HG02970 (cell line): ENCODE data around the gene NTRK3.
"Not testable (repeated sequence)": the region's sequence is repeated elsewhere in the genome, so short reads cannot be mapped to it uniquely, and the experiment has no call there.

Experiments
- ATAC-seq: cut with Tn5 transposase; IDR thresholded peaks from one replicate; pipeline ENCODE4 v1.9.1; 2021; ENCODE audit warnings: mild to moderate bottlenecking, moderate library complexity, moderate number of reproducible peaks; ENCODE audit not compliant: unreplicated experiment, low FRiP score

NTRK3 gene

GRCh38 chr15:88083811-88084760, 172.5 kb downstream of the NTRK3 start:
- ATAC-seq = no peak

DNA sequence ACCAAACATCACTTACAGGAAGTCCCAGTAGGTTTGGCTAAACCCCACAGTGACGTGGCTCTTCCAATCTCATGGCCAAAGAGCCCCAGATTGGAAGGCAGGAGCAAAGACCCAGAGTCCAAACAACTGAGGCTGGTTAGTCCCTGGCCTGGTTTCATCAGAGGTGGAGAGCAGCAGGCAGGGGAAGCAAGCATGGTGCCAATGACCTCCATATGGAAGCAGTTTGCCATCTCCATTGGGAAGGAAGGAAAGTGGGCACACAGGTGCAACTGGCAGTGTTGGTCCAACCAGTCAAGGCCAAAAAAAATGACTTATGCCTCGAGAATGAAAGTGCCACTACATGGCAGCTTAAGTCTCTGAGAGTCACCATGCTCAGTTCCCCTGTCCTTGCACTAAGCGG, 175.9 kb downstream of the NTRK3 start:
- no peak for ATAC-seq

DNA sequence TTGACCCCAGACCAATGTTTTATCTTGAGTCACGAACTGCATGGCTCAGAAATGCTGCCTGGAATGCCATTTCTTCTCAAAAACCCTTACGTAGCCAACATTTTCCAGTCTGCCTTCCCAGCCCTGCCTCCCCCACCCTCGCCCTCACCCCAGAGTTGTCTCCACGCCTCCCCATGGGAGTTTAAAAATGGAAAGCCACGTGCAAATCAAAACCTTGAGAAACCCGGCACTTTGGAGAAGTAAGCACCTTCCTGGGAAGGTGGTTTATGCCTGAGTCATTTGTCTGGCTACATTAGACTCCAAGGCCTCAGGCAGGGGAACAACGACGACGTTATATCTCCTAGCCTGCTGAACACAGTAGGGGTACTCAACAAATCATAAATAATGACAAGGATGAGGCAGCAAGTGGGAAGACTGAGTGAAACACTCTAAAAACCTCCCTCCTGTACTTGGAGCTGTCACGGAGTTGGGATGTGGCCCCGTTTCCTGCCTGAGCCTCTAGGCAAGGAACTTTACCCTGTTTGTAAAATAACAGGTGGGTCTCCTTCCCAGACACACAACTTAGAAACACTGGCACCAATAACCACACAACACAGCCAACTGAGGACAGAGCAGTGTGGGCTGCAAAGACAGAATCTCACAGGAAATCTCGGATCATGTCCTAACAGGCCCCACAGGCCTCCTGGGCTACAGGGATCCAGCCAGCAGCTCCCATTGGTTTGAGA, 179.1 kb downstream of the NTRK3 start:
- no peak for ATAC-seq

DNA sequence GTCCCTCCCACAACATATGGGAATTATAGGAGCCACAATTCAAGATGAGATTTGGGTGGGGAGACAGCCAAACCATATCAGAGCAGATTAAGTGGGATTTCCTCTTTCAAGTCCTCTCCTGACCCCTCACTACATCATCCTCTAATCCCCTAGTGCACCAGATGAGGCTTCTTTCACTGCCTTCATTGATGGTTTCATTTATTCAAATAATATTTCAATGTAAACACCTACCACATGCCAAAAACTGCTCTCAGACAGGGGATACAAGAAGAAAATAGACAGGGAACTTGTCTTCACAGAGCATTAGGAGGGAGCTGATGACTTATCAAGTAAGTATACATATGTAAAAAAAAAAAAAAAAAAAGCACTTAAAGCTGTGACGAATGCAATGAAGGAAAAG, 180.2 kb downstream of the NTRK3 start:
- ATAC-seq = no peak

- no peak for ATAC-seq
These were observed 181.4 kb downstream of the NTRK3 start for GRCh38 chr15:88075102-88075501.

DNA sequence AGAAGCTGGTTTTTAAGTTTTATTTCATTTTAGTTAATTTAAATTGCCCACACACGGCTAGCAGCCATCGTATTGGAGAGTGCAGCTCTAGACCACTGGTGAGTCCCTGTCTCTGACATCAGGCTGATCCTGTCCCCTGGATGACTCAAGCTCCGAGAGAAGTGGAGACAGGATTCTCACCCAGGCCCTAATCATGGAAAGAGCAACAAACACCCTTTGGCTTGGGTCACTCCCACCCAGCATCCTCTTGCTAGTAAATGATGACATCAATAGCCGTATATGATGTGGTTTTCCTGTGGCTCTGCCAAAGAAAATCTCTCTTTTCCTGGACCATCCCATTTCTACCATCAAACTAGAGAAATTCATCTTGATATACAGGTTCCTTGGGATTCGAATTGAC, 182.2 kb downstream of the NTRK3 start:
- ATAC-seq = no peak

- no peak for ATAC-seq
These were observed 183.2 kb downstream of the NTRK3 start for GRCh38 chr15:88073391-88073691.

DNA sequence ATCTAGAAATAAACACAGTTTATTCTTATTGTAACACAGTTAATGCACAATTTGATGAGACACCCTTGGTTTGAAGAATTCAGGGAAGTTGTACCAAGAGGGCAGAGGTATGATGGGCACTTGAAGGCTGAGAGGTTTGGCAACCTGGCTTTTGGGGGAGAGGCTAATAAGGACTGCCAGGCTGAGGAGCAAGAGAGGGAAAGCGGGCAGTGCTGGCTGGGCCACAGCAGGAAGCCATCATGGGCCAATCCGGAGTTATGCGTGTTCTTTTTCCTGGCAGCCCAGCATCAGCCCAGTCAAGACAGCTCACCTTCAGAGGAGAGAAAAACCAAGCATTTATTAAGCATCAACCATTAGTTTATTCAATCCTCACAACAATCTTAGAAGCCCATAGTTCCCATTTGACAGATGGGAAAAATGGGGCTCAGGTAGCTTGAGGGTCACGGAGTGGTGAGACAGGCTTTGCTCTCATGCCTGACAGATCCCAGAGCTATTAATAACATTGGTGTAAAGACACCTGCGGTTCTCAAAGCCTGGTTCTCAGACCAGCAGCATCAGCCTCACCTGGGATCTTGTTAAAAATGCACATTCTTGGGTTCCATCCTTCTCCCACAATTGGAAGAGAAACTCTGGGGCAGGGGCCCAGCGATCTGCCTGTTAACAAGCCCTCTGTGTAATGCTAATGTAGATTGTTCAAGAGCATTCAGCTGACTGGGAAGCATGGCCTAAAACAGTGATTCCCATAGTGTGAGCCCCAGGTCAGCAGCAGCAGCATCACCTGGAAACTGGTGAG, 183.7 kb downstream of the NTRK3 start:
- ATAC-seq = no peak

- ATAC-seq = not testable (repeated sequence)
These were observed 184.4 kb downstream of the NTRK3 start for GRCh38 chr15:88072133-88072532.

DNA sequence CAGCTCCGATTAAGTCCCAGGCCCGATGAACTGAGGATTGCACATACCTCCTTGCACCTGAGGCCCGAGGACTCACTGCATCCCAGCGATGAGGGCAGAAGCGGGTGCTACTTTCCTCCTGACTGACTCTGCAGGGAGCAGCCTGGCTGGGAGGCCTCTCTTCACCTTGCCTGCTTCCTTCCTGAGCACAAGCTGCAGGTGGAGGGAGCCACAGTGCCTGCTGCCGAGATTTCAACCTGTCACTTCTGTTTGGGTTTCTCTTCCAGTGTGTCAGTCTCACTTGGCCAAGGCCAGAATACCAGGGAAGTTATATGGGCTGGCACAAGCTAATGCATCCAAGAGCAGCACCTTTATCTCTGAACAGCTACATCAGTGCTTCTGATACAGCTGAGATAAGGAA, 185.4 kb downstream of the NTRK3 start:
- ATAC-seq = no peak

- no peak for ATAC-seq
These were observed 187.0 kb downstream of the NTRK3 start for GRCh38 chr15:88069561-88069960.

GRCh38 chr15:88067331-88067685, 189.2 kb downstream of the NTRK3 start:
- no peak for ATAC-seq

- ATAC-seq = no peak
These were observed 189.8 kb downstream of the NTRK3 start for GRCh38 chr15:88066636-88067330.

DNA sequence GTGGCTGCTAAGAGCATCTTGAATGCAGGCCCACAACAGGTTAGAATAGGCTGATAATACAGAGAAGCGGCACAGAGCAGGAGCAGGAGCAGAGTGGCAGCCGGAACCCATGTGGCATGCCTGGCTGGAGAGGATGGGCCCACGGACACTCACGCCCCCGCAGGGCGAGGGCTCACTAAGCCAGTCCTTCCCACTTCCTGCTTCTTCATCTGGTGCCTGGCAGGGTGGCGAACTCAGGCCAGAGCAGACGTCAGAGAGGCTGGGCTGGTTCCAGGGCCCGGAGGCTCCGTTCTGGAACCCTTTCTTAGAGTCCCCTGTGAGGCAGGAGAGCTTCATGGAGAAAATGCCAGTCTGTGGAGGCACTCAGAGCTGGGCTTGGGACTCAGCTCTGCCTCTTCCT, 195.1 kb downstream of the NTRK3 start:
- ATAC-seq = no peak

DNA sequence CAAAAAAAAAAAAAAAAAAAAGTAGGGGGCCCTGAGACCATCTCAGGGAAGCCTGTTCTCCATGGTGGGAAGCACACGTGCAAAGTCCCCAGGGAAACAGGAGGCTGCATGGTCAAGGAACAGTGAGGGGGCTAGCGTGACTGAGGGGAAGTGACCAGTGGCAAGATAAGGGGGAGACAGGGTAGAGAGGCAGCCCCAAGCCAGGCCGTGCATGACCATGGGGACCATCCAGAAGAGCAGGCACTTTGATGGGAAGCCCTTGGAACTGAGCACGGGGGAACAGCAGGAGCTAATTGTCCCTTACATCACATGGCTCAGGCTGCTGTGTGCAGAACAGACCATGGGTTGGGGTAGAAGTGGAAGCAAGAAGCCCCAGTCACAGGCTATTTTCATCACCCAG, 196.2 kb downstream of the NTRK3 start:
- ATAC-seq = no peak

- no peak for ATAC-seq
These were observed 198.7 kb downstream of the NTRK3 start for GRCh38 chr15:88057836-88058235.

GRCh38 chr15:88049506-88049905, 207.0 kb downstream of the NTRK3 start:
- ATAC-seq = no peak

GRCh38 chr15:88048755-88049154, 207.8 kb downstream of the NTRK3 start:
- no peak for ATAC-seq

DNA sequence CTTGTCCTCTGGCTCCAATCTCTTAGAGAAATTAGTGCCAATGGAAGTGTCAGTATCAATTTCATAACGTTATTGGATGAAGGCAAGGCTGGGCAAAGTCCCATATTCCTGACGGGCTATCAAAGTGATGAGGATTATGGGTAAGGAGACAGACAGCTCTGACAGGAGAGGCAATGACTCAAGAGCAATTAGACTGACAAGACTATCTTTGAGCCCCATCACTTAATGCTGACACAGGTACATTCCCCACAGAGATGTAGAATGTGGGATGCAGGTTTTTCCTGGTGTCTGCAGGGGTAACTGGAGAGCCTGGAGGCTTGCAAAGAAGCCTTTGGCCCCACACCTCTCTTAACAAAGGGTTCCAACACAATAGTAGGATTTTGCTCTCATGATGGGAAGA, 208.3 kb downstream of the NTRK3 start:
- no peak for ATAC-seq

- no peak for ATAC-seq
These were observed 209.9 kb downstream of the NTRK3 start for GRCh38 chr15:88046576-88047129.
